ENCODE results near the gene DENND2C.
A peak's percentile ranks its signal among the peaks of the same experiment; 100 is the strongest.

DENND2C gene, protein sequence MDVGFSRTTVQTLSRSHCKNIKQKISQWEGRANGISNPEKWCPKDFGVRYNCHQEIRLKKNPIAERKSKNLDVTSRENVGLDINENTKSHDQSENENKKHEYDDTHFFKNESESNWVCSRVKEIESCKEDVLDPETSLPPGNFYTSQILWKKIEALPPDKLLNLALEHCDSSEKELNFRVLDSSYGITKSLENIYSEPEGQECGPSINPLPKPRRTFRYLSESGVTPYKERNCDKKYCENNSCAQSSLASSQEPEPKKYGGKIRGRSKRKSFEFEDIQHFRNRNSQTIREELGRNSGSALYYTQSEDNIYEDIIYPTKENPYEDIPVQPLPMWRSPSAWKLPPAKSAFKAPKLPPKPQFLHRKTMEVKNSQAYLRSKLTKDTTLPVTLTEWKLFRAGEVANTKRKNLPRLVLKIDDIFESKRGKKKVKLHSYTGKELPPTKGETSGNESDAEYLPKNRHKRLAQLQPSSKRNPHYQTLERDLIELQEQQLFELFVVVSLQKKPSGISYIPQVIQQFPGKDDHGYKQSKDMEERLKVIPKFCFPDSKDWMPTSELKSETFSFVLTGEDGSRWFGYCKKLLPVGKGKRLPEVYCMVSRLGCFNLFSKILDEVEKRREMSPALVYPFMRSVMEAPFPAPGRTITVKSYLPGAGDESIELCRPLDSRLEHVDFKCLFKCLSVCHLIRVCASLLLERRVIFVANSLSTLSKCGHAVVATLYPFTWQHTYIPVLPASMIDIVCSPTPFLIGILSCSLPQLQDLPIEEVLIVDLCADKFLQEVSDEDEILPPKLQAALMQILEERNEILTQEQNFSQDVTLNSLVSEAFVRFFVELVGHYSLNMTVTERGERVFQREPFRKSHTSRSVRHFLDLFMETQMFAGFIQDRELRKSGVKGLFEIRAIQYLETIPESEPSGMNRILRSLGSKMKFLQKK

GRCh38 chr1:114669562-114670082, at the start of gene DENND2C:
Gene DENND2C (minus strand): TSS chr1:114670049. CDS start chr1:114625984, 44,065 bp downstream.
- POLR2A ChIA-PET, result interaction anchor here (0.6 kb wide), 1 partner anchor 28 kb away, joined by 4 read pairs; no protein-coding TSS in a partner anchor
- CTCF ChIA-PET, result interaction anchor here (1.0 to 5.6 kb wide), 4 partner anchors 11 to 322 kb away, joined by 4 to 39 read pairs (median 4); partner anchors contain the start of gene NRAS
- DNase-seq (ENCODE audit: extremely low spot score), result no peak
- TF ChIP-seq, protein P1, sequence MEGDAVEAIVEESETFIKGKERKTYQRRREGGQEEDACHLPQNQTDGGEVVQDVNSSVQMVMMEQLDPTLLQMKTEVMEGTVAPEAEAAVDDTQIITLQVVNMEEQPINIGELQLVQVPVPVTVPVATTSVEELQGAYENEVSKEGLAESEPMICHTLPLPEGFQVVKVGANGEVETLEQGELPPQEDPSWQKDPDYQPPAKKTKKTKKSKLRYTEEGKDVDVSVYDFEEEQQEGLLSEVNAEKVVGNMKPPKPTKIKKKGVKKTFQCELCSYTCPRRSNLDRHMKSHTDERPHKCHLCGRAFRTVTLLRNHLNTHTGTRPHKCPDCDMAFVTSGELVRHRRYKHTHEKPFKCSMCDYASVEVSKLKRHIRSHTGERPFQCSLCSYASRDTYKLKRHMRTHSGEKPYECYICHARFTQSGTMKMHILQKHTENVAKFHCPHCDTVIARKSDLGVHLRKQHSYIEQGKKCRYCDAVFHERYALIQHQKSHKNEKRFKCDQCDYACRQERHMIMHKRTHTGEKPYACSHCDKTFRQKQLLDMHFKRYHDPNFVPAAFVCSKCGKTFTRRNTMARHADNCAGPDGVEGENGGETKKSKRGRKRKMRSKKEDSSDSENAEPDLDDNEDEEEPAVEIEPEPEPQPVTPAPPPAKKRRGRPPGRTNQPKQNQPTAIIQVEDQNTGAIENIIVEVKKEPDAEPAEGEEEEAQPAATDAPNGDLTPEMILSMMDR (IDR thresholded peaks at IDR 0.05; ENCODE audit: control extremely low read depth, extremely low read depth, low read depth, missing control alignments), result no peak

DNA sequence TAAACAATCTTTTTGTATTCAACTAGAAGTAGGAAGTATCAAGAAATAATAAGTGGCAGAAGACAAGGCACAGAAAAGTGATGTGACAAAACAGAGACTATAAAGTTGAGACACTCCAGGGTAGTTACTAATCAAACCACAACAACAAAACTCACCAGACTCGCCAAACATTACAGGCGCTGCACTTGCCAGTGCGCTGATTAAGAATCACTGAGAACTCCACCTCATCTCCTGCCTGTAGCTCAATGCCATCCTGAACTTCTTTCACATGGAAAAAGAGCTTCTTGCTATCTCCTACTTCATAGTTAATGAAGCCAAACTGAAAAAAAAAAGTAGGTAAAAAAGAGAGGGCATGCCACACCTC, 49.6 kb upstream of the DENND2C start:
- ChIA-PET CTCF (interaction anchor here (0.9 to 1.6 kb wide), 7 partner anchors 9 to 372 kb away, joined by 3 to 6 read pairs (median 3); no protein-coding TSS in a partner anchor), POLR2A (no interaction called here)
- TF ChIP-seq, protein P1 (IDR thresholded peaks at IDR 0.05; ENCODE audit: control extremely low read depth, extremely low read depth, low read depth, missing control alignments), result no peak
- DNase-seq (ENCODE audit: extremely low spot score), result no peak

GRCh38 chr1:114718661-114719423, 49.0 kb upstream of the DENND2C start:
- ChIA-PET CTCF (interaction anchor here (1.2 to 1.6 kb wide), 3 partner anchors 26 to 372 kb away, joined by 4 to 6 read pairs (median 5); no protein-coding TSS in a partner anchor), POLR2A (no interaction called here)
- no peak for DNase-seq (ENCODE audit: extremely low spot score)
- TF ChIP-seq, protein P1 (IDR thresholded peaks at IDR 0.05; ENCODE audit: control extremely low read depth, extremely low read depth, low read depth, missing control alignments), result no peak

GRCh38 chr1:114716304-114717170, 46.7 kb upstream of the DENND2C start, which contains the start of gene NRAS:
Gene NRAS (minus strand): TSS chr1:114716771. CDS start chr1:114716160, 611 bp downstream.
- CTCF ChIA-PET, result interaction anchor here (0.7 to 2.8 kb wide), 7 partner anchors 10 to 370 kb away, joined by 3 to 11 read pairs (median 5); partner anchors contain the start of genes AMPD1 and DENND2C
- peak; percentile 94 for DNase-seq (ENCODE audit: extremely low spot score)
- TF ChIP-seq, protein P1 (IDR thresholded peaks at IDR 0.05; ENCODE audit: control extremely low read depth, extremely low read depth, low read depth, missing control alignments), result no peak
- POLR2A ChIA-PET, result interaction anchor here (0.9 kb wide), 1 partner anchor 10 kb away, joined by 5 read pairs; no protein-coding TSS in a partner anchor

- CTCF ChIA-PET, result interaction anchor here (0.7 to 2.8 kb wide), 6 partner anchors 9 to 369 kb away, joined by 3 to 11 read pairs (median 5); partner anchors contain the start of genes AMPD1 and DENND2C
- no peak for DNase-seq (ENCODE audit: extremely low spot score)
- POLR2A ChIA-PET, result interaction anchor here (0.9 kb wide), 1 partner anchor 9 kb away, joined by 5 read pairs; no protein-coding TSS in a partner anchor
- TF ChIP-seq, protein P1 (IDR thresholded peaks at IDR 0.05; ENCODE audit: control extremely low read depth, extremely low read depth, low read depth, missing control alignments), result no peak
Observed at GRCh38 chr1:114715952-114716303, 46.1 kb upstream of the DENND2C start.

Measured in GM10248 (cell line).